Stimulated activated CD4-positive, alpha-beta T cell treated with anti-CD3 and anti-CD28 coated beads, TNF-alpha, amount 100 ng/mL, for 4 hours (primary cell): ENCODE measurements around the gene SNU13.
"Not testable (repeated sequence)": the region's sequence is repeated elsewhere in the genome, so short reads cannot be mapped to it uniquely, and the experiment has no call there.

ENCODE experiments used
- DNase-seq, 3 experiments: peaks; one replicate each; pipeline ENCODE4 v3.0.0-alpha.2; 2020; ENCODE audit warnings: low read depth in 3 of 3

Gene SNU13

GRCh38 chr22:41688365-41689211, at the start of gene SNU13:
Gene SNU13, minus strand, starts transcription at chr22:41688867. Its CDS starts 71 bp downstream, at chr22:41688796.
- DNase-seq = peak; percentile 83 to 87 (median 84)

GRCh38 chr22:41733241-41733640, 44.6 kb upstream of the SNU13 start:
- not testable (repeated sequence) for DNase-seq

- DNase-seq = no peak
Observed at GRCh38 chr22:41732096-41732772, 43.6 kb upstream of the SNU13 start.

- no peak for DNase-seq
Observed at GRCh38 chr22:41731609-41732008, 42.9 kb upstream of the SNU13 start.

GRCh38 chr22:41725510-41726110, 36.9 kb upstream of the SNU13 start:
- DNase-seq = no peak

- DNase-seq = no peak
Observed at GRCh38 chr22:41722496-41722895, 33.8 kb upstream of the SNU13 start.

GRCh38 chr22:41713004-41713403, 24.3 kb upstream of the SNU13 start:
- no peak for DNase-seq

GRCh38 chr22:41709341-41709740, 20.7 kb upstream of the SNU13 start:
- DNase-seq = no peak

- no peak for DNase-seq
Observed at GRCh38 chr22:41702763-41703162, 14.1 kb upstream of the SNU13 start.

- DNase-seq = no peak
Observed at GRCh38 chr22:41700108-41700364, 11.4 kb upstream of the SNU13 start.

- DNase-seq = peak; percentile 85 to 87 (median 86)
Observed at GRCh38 chr22:41699264-41700107, 10.8 kb upstream of the SNU13 start, which contains the start of gene MEI1. Gene MEI1, plus strand, starts transcription at chr22:41699503. Its CDS starts 36 bp downstream, at chr22:41699539.

- peak; percentile 82 to 98 (median 89) for DNase-seq
Observed at GRCh38 chr22:41697126-41697775, 8.6 kb upstream of the SNU13 start.

- no peak for DNase-seq
Observed at GRCh38 chr22:41696703-41697102, 8.0 kb upstream of the SNU13 start.

GRCh38 chr22:41695211-41695610, 6.5 kb upstream of the SNU13 start:
- DNase-seq = no peak

GRCh38 chr22:41690476-41690875, 1.8 kb upstream of the SNU13 start:
- DNase-seq = no peak

GRCh38 chr22:41687901-41688364, 734 bp downstream of the SNU13 start:
- no peak for DNase-seq

- not testable (repeated sequence) for DNase-seq
Observed at GRCh38 chr22:41686890-41687289, 1.8 kb downstream of the SNU13 start.

- DNase-seq = no peak
Observed at GRCh38 chr22:41684194-41684593, 4.5 kb downstream of the SNU13 start.

GRCh38 chr22:41683616-41684015, 5.1 kb downstream of the SNU13 start:
- no peak for DNase-seq

- DNase-seq = no peak
Observed at GRCh38 chr22:41683052-41683451, 5.6 kb downstream of the SNU13 start.
